Ascending aorta (tissue), 2 donors: ENCODE data around the gene LTBP2. TPM values are rescaled to one million over a fixed set of nuclear protein-coding genes. Genes with fewer than 3 reads are reported as not detected.
A peak's percentile ranks its signal among the peaks of the same experiment; 100 is the strongest.

Source experiments
- DNase-seq, 2 donors: peaks; one replicate each; pipeline ENCODE4 v3.0.0-alpha.2; 2019; ENCODE audit warnings: low spot score in 2 of 2
- H3K27ac ChIP-seq, 2 donors: fragments of 200-600 bp; sonication (generic); one replicate each; pipeline ENCODE4 v1.5.1; 2016 to 2017; ENCODE audit warnings: mild to moderate bottlenecking in 1 of 2
- H3K27me3 ChIP-seq: fragments of 200-600 bp; sonication (generic); one replicate; pipeline ENCODE4 v1.5.1; 2017
- H3K36me3 ChIP-seq, 2 donors: fragments of 200-600 bp; sonication (generic); one replicate each; pipeline ENCODE4 v1.5.1; 2016
- H3K4me1 ChIP-seq, 2 donors: fragments of 200-600 bp; sonication (generic); one replicate each; pipeline ENCODE4 v1.5.1; 2016 to 2017; ENCODE audit warnings: mild to moderate bottlenecking in 1 of 2
- H3K4me3 ChIP-seq, 2 donors: fragments of 200-600 bp; sonication (generic); one replicate each; pipeline ENCODE4 v1.5.1; 2016 to 2017; ENCODE audit warnings: mild to moderate bottlenecking in 1 of 2
- H3K9me3 ChIP-seq, 2 donors: fragments of 200-600 bp; sonication (generic); one replicate each; pipeline ENCODE4 v1.5.1; 2016
- CTCF ChIP-seq, 3 experiments: fragments of 200-600 bp in 2 of 3; fragments of 450-650 bp in 1 of 3; sonication (generic) in 2 of 3; IDR thresholded peaks; one replicate each; pipeline ENCODE4 v1.5.1; 2016 to 2019; ENCODE audit warnings: antibody characterized with exemption in 3 of 3, mild to moderate bottlenecking in 1 of 3, moderate library complexity in 1 of 3
- intact Hi-C: fragments of 100-400 bp; cut with DNase I; formaldehyde crosslinking; loops from one replicate; pipeline ENCODE4 v1.15.1; 2023
- total RNA-seq: library from RNA; depleted of rRNA; stranded (reverse); fragments of >200 nt; gene quantifications from one replicate; pipeline ENCODE4 v1.1.0, GENCODE V29; 2016

LTBP2 gene
- total RNA-seq, 1 donor from 2014 or later, result 383 TPM

GRCh38 chr14:74605531-74606223 lies 6.4 kb downstream of the LTBP2 start:
- Histone ChIP-seq H3K9me3 (no peaks in the 10 kb centered on the region), H3K27ac (peak overlapping the region; percentile 91 to 94), H3K36me3 (peaks cover 10 to 25% of the 10 kb centered on the region in 2 donors), H3K4me3 (peak overlapping the region; percentile 8 to 36), H3K4me1 (peaks cover 23 to 46% of the 10 kb centered on the region in 2 donors), H3K27me3 (no peaks in the 10 kb centered on the region)
- no peak for TF ChIP-seq CTCF (IDR thresholded peaks at IDR 0.05)
- intact Hi-C loops, result loop anchor here (5.0 kb wide), 1 partner anchor 113 kb away; the partner anchor contains the start of genes ISCA2 and NPC2
- DNase-seq, result no peak

DNA sequence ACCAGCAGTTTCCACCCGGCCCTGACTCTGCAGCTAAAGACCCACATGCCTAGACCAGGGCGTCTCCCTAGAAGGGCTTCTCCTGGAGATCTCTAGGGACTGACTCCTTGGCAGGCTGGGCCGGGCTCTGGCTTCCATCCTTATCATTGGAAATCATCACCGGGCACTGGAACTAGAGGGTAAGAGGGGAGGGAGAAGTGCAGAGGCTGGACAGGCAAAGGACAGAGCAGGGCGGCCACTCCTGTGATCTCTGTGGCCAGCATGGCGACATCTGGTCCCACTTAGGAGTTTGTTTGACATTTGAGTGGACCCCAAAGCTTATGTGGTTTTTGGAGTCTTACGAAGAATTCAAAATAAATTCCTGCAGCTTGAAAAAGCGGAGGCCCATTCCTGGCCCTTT lies 7.1 kb downstream of the LTBP2 start:
- TF ChIP-seq CTCF (IDR thresholded peaks at IDR 0.05), result no peak
- Histone ChIP-seq H3K4me1 (peaks cover 23 to 54% of the 10 kb centered on the region in 2 donors), H3K4me3 (peak overlapping the region in 1 of 2 donors; percentile 36), H3K27ac (peak overlapping the region; percentile 91 to 94), H3K27me3 (no peaks in the 10 kb centered on the region), H3K36me3 (peaks cover 10 to 25% of the 10 kb centered on the region in 2 donors), H3K9me3 (no peaks in the 10 kb centered on the region)
- intact Hi-C loops, result loop anchor here (5.0 kb wide), 2 partner anchors 38 to 113 kb away; partner anchors contain the start of genes ISCA2 and NPC2
- DNase-seq, result no peak

DNA sequence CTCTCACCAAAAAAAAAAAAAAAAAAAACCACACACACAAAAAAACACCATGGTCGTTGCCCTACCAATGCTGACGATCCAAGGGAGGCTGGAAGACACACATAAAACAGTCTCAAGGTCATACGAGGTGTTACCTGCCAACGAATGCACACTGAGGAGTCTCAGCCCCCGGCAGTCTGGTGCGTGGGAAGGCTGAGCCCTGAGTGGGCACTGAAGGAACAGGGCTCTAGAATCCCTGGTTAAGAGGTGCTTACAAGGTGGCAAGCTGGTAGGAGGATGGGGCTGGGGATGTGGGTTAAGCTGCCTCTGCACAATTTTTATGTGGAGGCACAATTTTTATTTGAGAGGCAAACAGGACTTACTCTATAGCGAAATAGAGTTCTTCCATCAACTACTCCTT lies 7.9 kb downstream of the LTBP2 start:
- DNase-seq, result no peak
- no peak for TF ChIP-seq CTCF (IDR thresholded peaks at IDR 0.05)
- intact Hi-C loops, result loop anchor here (5.0 kb wide), 1 partner anchor 37 kb away; no protein-coding TSS in a partner anchor
- Histone ChIP-seq H3K9me3 (no peaks in the 10 kb centered on the region), H3K4me3 (no peak overlapping the region), H3K27me3 (no peaks in the 10 kb centered on the region), H3K4me1 (peaks cover 26 to 58% of the 10 kb centered on the region in 2 donors), H3K27ac (peak overlapping the region; percentile 91 to 94), H3K36me3 (peaks cover 10 to 25% of the 10 kb centered on the region in 2 donors)

- no peak for TF ChIP-seq CTCF (IDR thresholded peaks at IDR 0.05)
- intact Hi-C loops, result loop anchor here (2.0 to 5.0 kb wide), 2 partner anchors 35 to 49 kb away; no protein-coding TSS in a partner anchor
- peak overlapping the region; percentile 91 to 94 for H3K27ac ChIP-seq
Measured at GRCh38 chr14:74601982-74602381, 10.1 kb downstream of the LTBP2 start.

GRCh38 chr14:74599946-74600345 lies 12.1 kb downstream of the LTBP2 start:
- no peak for TF ChIP-seq CTCF (IDR thresholded peaks at IDR 0.05)
- intact Hi-C loops, result loop anchor here (2.0 to 10.0 kb wide), 3 partner anchors 33 to 1385 kb away; partner anchors contain the start of genes IFT43 and TGFB3
- DNase-seq, result no peak
- Histone ChIP-seq H3K27ac (peak overlapping the region; percentile 91 to 94), H3K27me3 (no peaks in the 10 kb centered on the region), H3K36me3 (peaks cover 10 to 25% of the 10 kb centered on the region in 2 donors), H3K9me3 (no peaks in the 10 kb centered on the region), H3K4me3 (peak overlapping the region in 1 of 2 donors; percentile 5), H3K4me1 (peaks cover 25 to 58% of the 10 kb centered on the region in 2 donors)

More at GRCh38 chr14:74601982-74602381, 10.1 kb downstream of the LTBP2 start:
- peaks cover 10 to 25% of the 10 kb centered on the region in 2 donors for H3K36me3 ChIP-seq
- H3K27me3 ChIP-seq, result no peaks in the 10 kb centered on the region
- peaks cover 26 to 59% of the 10 kb centered on the region in 2 donors for H3K4me1 ChIP-seq
- H3K9me3 ChIP-seq, result no peaks in the 10 kb centered on the region
- no peak overlapping the region for H3K4me3 ChIP-seq
- DNase-seq, result no peak
